K562 (cell line): Measurements from ENCODE around the gene PYCR2. TPM values are rescaled to one million over a fixed set of nuclear protein-coding genes. Genes with fewer than 3 reads are reported as not detected.

Source experiments
- BRF2 ChIP-seq: IDR thresholded peaks from 3 replicates; pipeline ENCODE4 v1.6.1; 2011; ENCODE audit warnings: borderline replicate concordance, mild to moderate bottlenecking; ENCODE audit not compliant: insufficient read length, insufficient read depth
- CEBPZ ChIP-seq: fragments of 150-350 bp; IDR thresholded peaks from 2 replicates; pipeline ENCODE4 v1.6.1; 2014; ENCODE audit warnings: low read depth, mild to moderate bottlenecking, low read length, borderline replicate concordance
- CREM ChIP-seq: IDR thresholded peaks from 2 replicates; pipeline ENCODE4 v1.6.1; 2014; ENCODE audit warnings: antibody characterized with exemption, low read depth
- DACH1 ChIP-seq: fragments of 450-650 bp; IDR thresholded peaks from 2 replicates; pipeline ENCODE4 v1.6.1; 2018; ENCODE audit not compliant: partially characterized antibody
- ELF1 ChIP-seq: fragments of 200-800 bp; sonication (Bioruptor generic); IDR thresholded peaks from 2 replicates; pipeline ENCODE4 v1.6.1; 2016; ENCODE audit warnings: missing genetic modification characterization, missing compliant biosample characterization
- MEF2D ChIP-seq: conservative IDR thresholded peaks from 2 replicates; pipeline ENCODE4 v1.6.1; 2016; ENCODE audit warnings: low read depth, missing genetic modification characterization, missing compliant biosample characterization
- RBM14 ChIP-seq: fragments of 200-400 bp; formaldehyde crosslinking; IDR thresholded peaks from 2 replicates; pipeline ENCODE4 v1.6.1; 2018; ENCODE audit warnings: low read depth, mild to moderate bottlenecking, low read length, moderate library complexity, borderline replicate concordance; ENCODE audit not compliant: insufficient read depth
- SAFB2 ChIP-seq: fragments of 200-400 bp; formaldehyde crosslinking; IDR thresholded peaks from 2 replicates; pipeline ENCODE4 v1.6.1; 2018; ENCODE audit warnings: borderline replicate concordance, low read length, low read depth, moderate library complexity; ENCODE audit not compliant: severe bottlenecking
- SMARCC2 ChIP-seq: fragments of 450-650 bp; IDR thresholded peaks from 2 replicates; pipeline ENCODE4 v1.6.1; 2017; ENCODE audit warnings: antibody characterized with exemption, moderate library complexity, mild to moderate bottlenecking, low read depth
- ZBTB1 ChIP-seq: sonication (generic); formaldehyde crosslinking; IDR thresholded peaks from 2 replicates; pipeline ENCODE4 v1.8.1; 2023; ENCODE audit warnings: missing genetic modification reagents, low read depth, mild to moderate bottlenecking, borderline replicate concordance
- ZBTB34 ChIP-seq: fragments of 250-450 bp; sonication (Bioruptor Pico); IDR thresholded peaks from 2 replicates; pipeline ENCODE4 v1.8.0; 2021; ENCODE audit warnings: mild to moderate bottlenecking, moderate library complexity
- ZNF212 ChIP-seq: fragments of 450-650 bp; formaldehyde crosslinking; IDR thresholded peaks from 2 replicates; pipeline ENCODE4 v1.4.0; 2020; ENCODE audit warnings: mild to moderate bottlenecking
- ZNF41 ChIP-seq: fragments of 250-450 bp; sonication (Bioruptor Pico); conservative IDR thresholded peaks from 2 replicates; pipeline ENCODE4 v1.4.0; 2020; ENCODE audit warnings: mild to moderate bottlenecking
- polyA plus RNA-seq, 8 experiments: library from polyadenylated mRNA; depleted of rRNA in 4 of 8; stranded (reverse) in 5 of 8; unstranded in 3 of 8; fragments of >200 nt; fragmentation: Nextera tagmentation in 2 of 8; fragmentation: Illumina TruSeq in 1 of 8; extraction: Ambion mirVana in 2 of 8; extraction: Trizol in 1 of 8; gene quantifications; 2 replicates each; pipeline versions ENCODE4 v1.2.1 to v1.2.3, GENCODE V29; 2011 to 2014; ENCODE audit warnings: inconsistent platforms in 1 of 8, missing spikeins in 1 of 8
- total RNA-seq, 7 experiments: library from RNA; depleted of rRNA in 6 of 7; stranded (reverse); fragments of >200 nt in 6 of 7; fragmentation: Illumina TruSeq in 2 of 7; extraction: Trizol in 2 of 7; gene quantifications; 2 replicates each; pipeline versions ENCODE4 v1.2.1 to v1.2.3, GENCODE V29; 2011 to 2021; ENCODE audit warnings: low replicate concordance in 1 of 7
- TF ChIP-seq, protein P1 (sequence below): sonication (generic); formaldehyde crosslinking; IDR thresholded peaks from 2 replicates; pipeline ENCODE4 v1.8.0; 2023; ENCODE audit warnings: missing genetic modification reagents, mild to moderate bottlenecking, borderline replicate concordance

PYCR2 gene
- total and polyA plus RNA-seq, 9 of the 15 experiments (the other 6 are each of a cell fraction or from before 2014, with no cell fraction given): 5.5 to 219 (median 127) TPM

GRCh38 chr1:225882694-225883615 is 41.1 kb downstream of the PYCR2 start (continued):
- no peak for TF ChIP-seq ZBTB34 (CRISPR knock-in tag)
- no peak for TF ChIP-seq DACH1
- TF ChIP-seq, protein P1, sequence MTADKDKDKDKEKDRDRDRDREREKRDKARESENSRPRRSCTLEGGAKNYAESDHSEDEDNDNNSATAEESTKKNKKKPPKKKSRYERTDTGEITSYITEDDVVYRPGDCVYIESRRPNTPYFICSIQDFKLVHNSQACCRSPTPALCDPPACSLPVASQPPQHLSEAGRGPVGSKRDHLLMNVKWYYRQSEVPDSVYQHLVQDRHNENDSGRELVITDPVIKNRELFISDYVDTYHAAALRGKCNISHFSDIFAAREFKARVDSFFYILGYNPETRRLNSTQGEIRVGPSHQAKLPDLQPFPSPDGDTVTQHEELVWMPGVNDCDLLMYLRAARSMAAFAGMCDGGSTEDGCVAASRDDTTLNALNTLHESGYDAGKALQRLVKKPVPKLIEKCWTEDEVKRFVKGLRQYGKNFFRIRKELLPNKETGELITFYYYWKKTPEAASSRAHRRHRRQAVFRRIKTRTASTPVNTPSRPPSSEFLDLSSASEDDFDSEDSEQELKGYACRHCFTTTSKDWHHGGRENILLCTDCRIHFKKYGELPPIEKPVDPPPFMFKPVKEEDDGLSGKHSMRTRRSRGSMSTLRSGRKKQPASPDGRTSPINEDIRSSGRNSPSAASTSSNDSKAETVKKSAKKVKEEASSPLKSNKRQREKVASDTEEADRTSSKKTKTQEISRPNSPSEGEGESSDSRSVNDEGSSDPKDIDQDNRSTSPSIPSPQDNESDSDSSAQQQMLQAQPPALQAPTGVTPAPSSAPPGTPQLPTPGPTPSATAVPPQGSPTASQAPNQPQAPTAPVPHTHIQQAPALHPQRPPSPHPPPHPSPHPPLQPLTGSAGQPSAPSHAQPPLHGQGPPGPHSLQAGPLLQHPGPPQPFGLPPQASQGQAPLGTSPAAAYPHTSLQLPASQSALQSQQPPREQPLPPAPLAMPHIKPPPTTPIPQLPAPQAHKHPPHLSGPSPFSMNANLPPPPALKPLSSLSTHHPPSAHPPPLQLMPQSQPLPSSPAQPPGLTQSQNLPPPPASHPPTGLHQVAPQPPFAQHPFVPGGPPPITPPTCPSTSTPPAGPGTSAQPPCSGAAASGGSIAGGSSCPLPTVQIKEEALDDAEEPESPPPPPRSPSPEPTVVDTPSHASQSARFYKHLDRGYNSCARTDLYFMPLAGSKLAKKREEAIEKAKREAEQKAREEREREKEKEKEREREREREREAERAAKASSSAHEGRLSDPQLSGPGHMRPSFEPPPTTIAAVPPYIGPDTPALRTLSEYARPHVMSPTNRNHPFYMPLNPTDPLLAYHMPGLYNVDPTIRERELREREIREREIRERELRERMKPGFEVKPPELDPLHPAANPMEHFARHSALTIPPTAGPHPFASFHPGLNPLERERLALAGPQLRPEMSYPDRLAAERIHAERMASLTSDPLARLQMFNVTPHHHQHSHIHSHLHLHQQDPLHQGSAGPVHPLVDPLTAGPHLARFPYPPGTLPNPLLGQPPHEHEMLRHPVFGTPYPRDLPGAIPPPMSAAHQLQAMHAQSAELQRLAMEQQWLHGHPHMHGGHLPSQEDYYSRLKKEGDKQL (CRISPR knock-in tag): 0 out of 2 replicates have a peak, but pooled peaks have one; percentile 76
- TF ChIP-seq MEF2D (tag): no peak
- no peak for TF ChIP-seq SAFB2
- no peak for TF ChIP-seq ELF1 (tag)
- TF ChIP-seq ZNF41 (CRISPR knock-in tag): no peak
- TF ChIP-seq ZNF212 (CRISPR knock-in tag): no peak
- TF ChIP-seq RBM14: no peak
- no peak; the same call in 1 of the 2 replicates for TF ChIP-seq ZBTB1 (CRISPR knock-in tag)
- TF ChIP-seq CEBPZ: no peak
- no peak for TF ChIP-seq CREM
- TF ChIP-seq BRF2: no peak
- 0 out of 2 replicates have a peak, but pooled peaks have one; percentile 25 for TF ChIP-seq SMARCC2
